ENCODE results near the gene ADORA2A.

ADORA2A gene

DNA sequence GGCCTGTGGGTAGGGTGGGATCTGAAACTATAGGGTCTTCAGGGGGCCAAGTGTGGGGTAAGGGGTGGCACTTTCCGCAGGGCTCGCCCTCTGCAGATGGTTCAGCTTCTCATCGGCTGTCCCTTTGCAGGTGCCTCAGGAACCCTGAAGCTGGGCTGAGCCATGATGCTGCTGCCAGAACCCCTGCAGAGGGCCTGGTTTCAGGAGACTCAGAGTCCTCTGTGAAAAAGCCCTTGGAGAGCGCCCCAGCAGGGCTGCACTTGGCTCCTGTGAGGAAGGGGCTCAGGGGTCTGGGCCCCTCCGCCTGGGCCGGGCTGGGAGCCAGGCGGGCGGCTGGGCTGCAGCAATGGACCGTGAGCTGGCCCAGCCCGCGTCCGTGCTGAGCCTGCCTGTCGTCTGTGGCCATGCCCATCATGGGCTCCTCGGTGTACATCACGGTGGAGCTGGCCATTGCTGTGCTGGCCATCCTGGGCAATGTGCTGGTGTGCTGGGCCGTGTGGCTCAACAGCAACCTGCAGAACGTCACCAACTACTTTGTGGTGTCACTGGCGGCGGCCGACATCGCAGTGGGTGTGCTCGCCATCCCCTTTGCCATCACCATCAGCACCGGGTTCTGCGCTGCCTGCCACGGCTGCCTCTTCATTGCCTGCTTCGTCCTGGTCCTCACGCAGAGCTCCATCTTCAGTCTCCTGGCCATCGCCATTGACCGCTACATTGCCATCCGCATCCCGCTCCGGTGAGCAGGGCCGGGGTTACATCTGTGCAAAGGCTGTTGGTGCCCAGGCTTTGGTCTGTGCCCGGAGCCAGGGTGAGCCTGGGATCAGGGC is 5.8 kb downstream of the ADORA2A start:
- no peak for DNase-seq (ENCODE audit: low spot score)

DNA sequence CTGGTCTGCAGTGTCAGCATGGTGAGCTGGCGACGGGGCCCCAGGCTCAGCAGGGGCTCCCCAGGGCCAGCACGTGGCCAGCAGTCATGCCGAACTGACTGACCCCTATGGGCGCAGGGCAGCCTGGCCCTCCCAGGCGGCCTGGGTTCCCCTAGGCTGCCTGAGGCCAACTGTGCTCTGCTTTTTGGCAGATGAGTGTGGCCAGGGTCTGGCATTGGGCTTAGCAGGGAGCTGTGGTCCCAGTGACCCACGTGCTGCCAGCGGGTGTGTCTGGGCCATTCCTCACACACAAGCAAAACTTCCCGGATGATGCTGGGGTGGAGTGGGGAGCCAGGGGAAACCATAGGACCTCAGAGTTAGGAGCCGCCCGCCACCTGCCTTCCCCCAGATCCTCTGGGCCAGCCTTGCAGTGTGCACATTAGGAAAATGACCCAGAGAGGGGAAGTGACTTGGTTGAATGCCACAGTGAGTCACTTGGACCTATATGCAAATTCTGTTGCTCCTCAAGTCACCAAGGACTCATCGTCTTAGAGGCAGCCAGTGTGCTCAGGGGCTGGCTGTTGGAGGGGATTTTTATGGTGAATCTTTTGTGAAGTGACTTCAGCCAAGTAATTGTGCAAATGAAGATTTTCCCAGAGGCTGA is 6.5 kb downstream of the ADORA2A start:
- peak; percentile 58 for DNase-seq (ENCODE audit: low spot score)

DNA sequence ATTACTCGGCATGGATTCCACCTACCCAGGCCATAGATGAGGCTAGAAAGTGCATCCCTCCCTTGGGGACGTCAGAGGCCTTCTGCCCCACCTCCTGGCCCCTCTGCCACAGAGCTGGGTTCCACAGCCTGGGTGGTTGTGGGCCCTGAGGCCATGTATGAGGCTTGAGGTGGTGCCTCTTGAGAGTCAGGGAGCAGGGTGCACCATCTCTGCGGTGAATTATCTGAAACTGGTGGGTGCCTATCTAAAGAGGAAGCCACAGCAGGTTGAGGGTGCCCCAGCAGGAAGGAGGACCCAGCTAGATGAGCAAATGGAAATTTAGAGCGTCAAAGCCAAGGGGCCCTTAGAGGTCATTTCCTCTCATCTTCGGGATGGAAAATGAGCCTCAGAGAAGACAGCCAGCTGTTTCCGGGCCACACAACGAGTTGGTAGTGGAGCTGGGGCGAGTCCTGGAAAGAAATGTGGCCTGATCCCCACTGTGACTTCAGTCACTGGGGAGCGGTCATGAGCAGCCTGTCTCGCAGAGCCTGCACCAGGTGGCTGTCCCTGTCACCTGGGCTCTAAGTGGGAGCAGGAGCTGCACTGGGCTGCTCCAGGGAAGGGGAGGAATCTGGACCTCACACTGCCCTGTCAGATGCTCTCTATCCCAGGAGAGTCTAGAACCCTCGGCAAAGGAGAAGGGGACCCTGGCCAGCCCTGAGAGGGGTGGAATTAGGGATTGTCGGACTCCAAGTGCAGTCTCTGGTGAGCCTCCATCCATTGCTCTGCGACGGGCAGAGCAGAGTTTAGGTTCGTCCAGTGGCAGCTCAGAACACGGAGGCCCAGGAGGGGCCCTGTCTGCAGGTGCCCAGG is 7.3 kb downstream of the ADORA2A start:
- DNase-seq (ENCODE audit: low spot score) = no peak

DNA sequence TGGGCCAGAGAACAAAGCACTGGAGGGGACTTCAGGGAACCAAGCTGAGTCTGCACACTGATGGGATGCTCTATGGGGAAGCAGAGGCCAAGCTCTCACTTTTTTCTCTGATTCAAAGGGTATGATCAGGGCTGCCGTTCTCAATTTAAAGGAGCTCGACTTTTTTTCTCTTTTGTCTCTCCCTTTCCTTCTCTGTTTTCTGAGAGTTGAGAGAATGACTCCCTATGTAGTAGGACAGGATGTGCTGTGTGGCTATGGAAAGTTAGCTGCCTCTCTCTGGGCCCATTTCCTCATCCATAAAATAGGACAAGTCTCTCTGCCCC is 7.9 kb downstream of the ADORA2A start:
- no peak for DNase-seq (ENCODE audit: low spot score)

DNA sequence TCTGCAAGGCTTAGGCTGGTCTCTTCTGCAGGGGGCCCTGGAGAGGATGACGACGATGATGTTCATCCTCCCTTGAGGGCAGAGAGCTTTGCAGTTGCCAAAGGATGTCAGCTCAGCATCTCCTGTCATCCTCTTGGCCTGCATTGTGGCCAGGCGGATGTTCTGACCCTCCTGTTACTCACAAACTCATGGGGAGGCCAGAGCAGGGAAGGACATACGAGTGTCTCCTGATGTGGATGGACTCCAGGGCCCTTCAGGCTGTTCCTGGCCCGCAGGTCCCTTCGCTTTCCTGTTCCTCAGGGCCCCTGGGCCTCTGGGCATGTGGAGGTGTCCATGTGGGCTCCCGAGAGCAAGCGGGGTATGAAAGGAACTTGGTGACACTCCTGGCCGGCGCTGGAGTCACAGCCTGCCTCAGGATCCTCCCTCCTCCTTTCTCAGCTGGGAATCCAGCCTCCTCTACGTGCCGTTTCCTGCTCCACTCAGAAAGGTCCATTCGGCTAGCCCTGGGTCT is 8.5 kb downstream of the ADORA2A start:
- no peak for DNase-seq (ENCODE audit: low spot score)

DNA sequence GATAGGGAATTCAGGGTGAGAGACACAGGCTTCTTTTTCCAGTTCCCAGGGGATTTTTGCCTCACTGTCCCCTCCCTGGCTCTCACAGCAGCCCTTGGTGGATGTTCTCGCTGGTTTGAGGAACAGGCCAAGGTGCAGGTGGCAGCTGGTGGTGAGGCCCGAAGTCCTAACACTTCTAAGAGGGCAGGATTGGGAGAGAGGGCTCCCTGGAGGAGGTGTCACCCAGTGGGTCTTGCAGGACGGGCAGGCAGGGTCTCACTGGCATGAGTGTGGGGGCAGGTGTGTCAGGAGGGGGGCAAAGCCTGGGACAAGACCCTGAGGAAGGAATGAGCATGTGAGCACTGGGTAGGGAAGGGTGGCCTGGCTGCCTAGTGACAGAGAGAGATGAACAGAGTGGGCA is 9.2 kb downstream of the ADORA2A start:
- DNase-seq (ENCODE audit: low spot score) = no peak

- DNase-seq (ENCODE audit: low spot score) = no peak
Measured at GRCh38 chr22:24437091-24437490, 9.7 kb downstream of the ADORA2A start.

- DNase-seq (ENCODE audit: low spot score) = no peak
Measured at GRCh38 chr22:24437741-24438328, 10.4 kb downstream of the ADORA2A start.

- no peak for DNase-seq (ENCODE audit: low spot score)
Measured at GRCh38 chr22:24440270-24440717, 12.9 kb downstream of the ADORA2A start.

GRCh38 chr22:24440718-24441405 is 13.5 kb downstream of the ADORA2A start:
- DNase-seq (ENCODE audit: low spot score) = no peak

DNA sequence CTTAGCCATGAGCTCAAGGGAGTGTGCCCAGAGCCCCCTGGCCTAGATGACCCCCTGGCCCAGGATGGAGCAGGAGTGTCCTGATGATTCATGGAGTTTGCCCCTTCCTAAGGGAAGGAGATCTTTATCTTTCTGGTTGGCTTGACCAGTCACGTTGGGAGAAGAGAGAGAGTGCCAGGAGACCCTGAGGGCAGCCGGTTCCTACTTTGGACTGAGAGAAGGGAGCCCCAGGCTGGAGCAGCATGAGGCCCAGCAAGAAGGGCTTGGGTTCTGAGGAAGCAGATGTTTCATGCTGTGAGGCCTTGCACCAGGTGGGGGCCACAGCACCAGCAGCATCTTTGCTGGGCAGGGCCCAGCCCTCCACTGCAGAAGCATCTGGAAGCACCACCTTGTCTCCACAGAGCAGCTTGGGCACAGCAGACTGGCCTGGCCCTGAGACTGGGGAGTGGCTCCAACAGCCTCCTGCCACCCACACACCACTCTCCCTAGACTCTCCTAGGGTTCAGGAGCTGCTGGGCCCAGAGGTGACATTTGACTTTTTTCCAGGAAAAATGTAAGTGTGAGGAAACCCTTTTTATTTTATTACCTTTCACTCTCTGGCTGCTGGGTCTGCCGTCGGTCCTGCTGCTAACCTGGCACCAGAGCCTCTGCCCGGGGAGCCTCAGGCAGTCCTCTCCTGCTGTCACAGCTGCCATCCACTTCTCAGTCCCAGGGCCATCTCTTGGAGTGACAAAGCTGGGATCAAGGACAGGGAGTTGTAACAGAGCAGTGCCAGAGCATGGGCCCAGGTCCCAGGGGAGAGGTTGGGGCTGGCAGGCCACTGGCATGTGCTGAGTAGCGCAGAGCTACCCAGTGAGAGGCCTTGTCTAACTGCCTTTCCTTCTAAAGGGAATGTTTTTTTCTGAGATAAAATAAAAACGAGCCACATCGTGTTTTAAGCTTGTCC is 14.3 kb downstream of the ADORA2A start:
- no peak for DNase-seq (ENCODE audit: low spot score)

DNA sequence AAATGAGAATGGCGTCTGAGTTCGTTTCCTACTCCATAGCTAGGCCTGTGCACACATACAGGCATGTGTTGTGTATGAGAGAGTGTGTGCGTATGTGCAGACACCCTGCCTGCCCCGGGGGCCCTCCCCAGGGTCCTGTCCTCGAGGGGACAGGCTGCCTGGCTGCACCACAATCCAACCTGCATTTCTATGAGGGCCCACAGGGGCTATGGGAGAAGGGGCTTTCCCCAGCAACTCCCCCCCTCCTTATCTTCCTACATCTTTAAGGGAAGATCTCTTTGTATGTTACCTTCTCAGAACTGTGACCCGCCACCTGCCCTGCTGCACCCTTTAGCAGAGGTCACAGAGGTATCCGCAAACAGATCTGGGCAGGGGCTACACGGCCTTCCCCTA is 14.9 kb downstream of the ADORA2A start:
- DNase-seq (ENCODE audit: low spot score) = no peak

DNA sequence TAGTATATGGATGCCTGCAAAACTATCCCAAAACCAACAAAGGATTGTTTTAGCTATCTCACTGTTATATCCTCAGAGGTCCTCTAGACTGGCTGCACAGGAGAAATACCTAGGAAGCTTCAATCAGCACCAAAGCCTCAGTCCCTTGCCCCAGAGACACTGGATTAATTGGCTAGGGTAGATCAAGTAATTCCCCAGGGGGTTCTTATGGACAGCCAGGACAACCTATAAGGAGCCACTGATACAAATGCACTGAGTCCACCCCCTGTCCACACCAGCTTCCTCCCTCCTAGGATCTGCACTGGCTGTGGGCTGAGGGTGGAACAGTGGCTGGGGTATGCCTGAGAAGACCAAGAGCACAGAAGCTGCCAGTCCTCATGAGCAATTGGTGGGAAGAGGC is 16.3 kb downstream of the ADORA2A start:
- no peak for DNase-seq (ENCODE audit: low spot score)

GRCh38 chr22:24444251-24444650 is 16.9 kb downstream of the ADORA2A start:
- DNase-seq (ENCODE audit: low spot score) = no peak

- no peak for DNase-seq (ENCODE audit: low spot score)
Measured at GRCh38 chr22:24444729-24445466, 17.5 kb downstream of the ADORA2A start.

- DNase-seq (ENCODE audit: low spot score) = no peak
Measured at GRCh38 chr22:24445481-24446259, 18.3 kb downstream of the ADORA2A start.

GRCh38 chr22:24446260-24446611 is 18.8 kb downstream of the ADORA2A start:
- no peak for DNase-seq (ENCODE audit: low spot score)

GRCh38 chr22:24450610-24451009 is 23.2 kb downstream of the ADORA2A start:
- no peak for DNase-seq (ENCODE audit: low spot score)

GRCh38 chr22:24451162-24451561 is 23.8 kb downstream of the ADORA2A start:
- DNase-seq (ENCODE audit: low spot score) = no peak
